C4-2B (cell line): ENCODE measurements around the gene ZNF229.
"Not testable (repeated sequence)": the region's sequence is repeated elsewhere in the genome, so short reads cannot be mapped to it uniquely, and the experiment has no call there.

Experiments used
- ZFX ChIP-seq: fragments of 450-650 bp; IDR thresholded peaks from 2 replicates; pipeline ENCODE4 v1.6.1; 2017
- TF ChIP-seq, protein P1 (sequence below): fragments of 450-650 bp; conservative IDR thresholded peaks from 2 replicates; pipeline ENCODE4 v1.5.1; 2017; ENCODE audit warnings: mild to moderate bottlenecking

- TF ChIP-seq, protein P1, sequence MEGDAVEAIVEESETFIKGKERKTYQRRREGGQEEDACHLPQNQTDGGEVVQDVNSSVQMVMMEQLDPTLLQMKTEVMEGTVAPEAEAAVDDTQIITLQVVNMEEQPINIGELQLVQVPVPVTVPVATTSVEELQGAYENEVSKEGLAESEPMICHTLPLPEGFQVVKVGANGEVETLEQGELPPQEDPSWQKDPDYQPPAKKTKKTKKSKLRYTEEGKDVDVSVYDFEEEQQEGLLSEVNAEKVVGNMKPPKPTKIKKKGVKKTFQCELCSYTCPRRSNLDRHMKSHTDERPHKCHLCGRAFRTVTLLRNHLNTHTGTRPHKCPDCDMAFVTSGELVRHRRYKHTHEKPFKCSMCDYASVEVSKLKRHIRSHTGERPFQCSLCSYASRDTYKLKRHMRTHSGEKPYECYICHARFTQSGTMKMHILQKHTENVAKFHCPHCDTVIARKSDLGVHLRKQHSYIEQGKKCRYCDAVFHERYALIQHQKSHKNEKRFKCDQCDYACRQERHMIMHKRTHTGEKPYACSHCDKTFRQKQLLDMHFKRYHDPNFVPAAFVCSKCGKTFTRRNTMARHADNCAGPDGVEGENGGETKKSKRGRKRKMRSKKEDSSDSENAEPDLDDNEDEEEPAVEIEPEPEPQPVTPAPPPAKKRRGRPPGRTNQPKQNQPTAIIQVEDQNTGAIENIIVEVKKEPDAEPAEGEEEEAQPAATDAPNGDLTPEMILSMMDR, result not testable (repeated sequence)
- not testable (repeated sequence) for TF ChIP-seq ZFX
Observed at GRCh38 chr19:44456016-44456415, 7.7 kb upstream of the ZNF229 start.
